Stimulated activated CD8-positive, alpha-beta memory T cell treated with anti-CD3 and anti-CD28 coated beads, Interleukin-4, amount 100 ng/mL, for 1 hour (primary cell): ENCODE measurements around the gene BCAP29.
A peak's percentile ranks its signal among the peaks of the same experiment; 100 is the strongest.
"Not testable (repeated sequence)": the region's sequence is repeated elsewhere in the genome, so short reads cannot be mapped to it uniquely, and the experiment has no call there.

ENCODE experiments used
- DNase-seq, 2 donors: peaks; one replicate each; pipeline ENCODE4 v3.0.0-alpha.2; 2020; ENCODE audit warnings: low read depth in 2 of 2, low spot score in 1 of 2

BCAP29 gene

GRCh38 chr7:107579885-107580715, at the start of gene BCAP29:
Gene BCAP29 (plus strand): TSS chr7:107580246. CDS start chr7:107580773, 527 bp downstream.
- peak in 1 of 2 donors; percentile 27 for DNase-seq

GRCh38 chr7:107530751-107531150, 49.3 kb upstream of the BCAP29 start:
- DNase-seq: no peak

- no peak for DNase-seq
Measured at GRCh38 chr7:107534139-107534538, 45.9 kb upstream of the BCAP29 start.

GRCh38 chr7:107537228-107537627, 42.8 kb upstream of the BCAP29 start:
- not testable (repeated sequence) for DNase-seq

GRCh38 chr7:107538001-107538400, 42.0 kb upstream of the BCAP29 start:
- DNase-seq: no peak

GRCh38 chr7:107543338-107543993, 36.6 kb upstream of the BCAP29 start:
- DNase-seq: no peak

- no peak for DNase-seq
Measured at GRCh38 chr7:107544848-107545591, 35.0 kb upstream of the BCAP29 start.

GRCh38 chr7:107551936-107552335, 28.1 kb upstream of the BCAP29 start:
- DNase-seq: no peak

GRCh38 chr7:107555893-107556292, 24.2 kb upstream of the BCAP29 start:
- DNase-seq: no peak

GRCh38 chr7:107559864-107560263, 20.2 kb upstream of the BCAP29 start:
- DNase-seq: no peak

GRCh38 chr7:107560898-107561516, 19.0 kb upstream of the BCAP29 start:
- DNase-seq: no peak

GRCh38 chr7:107563081-107563774, 16.8 kb upstream of the BCAP29 start:
- peak in 1 of 2 donors; percentile 26 for DNase-seq

- peak; percentile 64 to 70 for DNase-seq
Measured at GRCh38 chr7:107563775-107564552, 16.1 kb upstream of the BCAP29 start, which contains the start of the genes COG5 and DUS4L. Gene COG5 (minus strand): TSS chr7:107563920. CDS start chr7:107563896, 24 bp downstream. Gene DUS4L (plus strand): TSS chr7:107563971. CDS start chr7:107567071, 3,100 bp downstream.

GRCh38 chr7:107564553-107565298, 15.3 kb upstream of the BCAP29 start:
- DNase-seq: no peak

- no peak for DNase-seq
Measured at GRCh38 chr7:107570298-107570697, 9.7 kb upstream of the BCAP29 start.

GRCh38 chr7:107573537-107573936, 6.5 kb upstream of the BCAP29 start:
- no peak for DNase-seq

- DNase-seq: no peak
Measured at GRCh38 chr7:107579554-107579884, 527 bp upstream of the BCAP29 start.

GRCh38 chr7:107580716-107581383, 804 bp downstream of the BCAP29 start:
- no peak for DNase-seq
